Gastrocnemius medialis (tissue), 4 donors: Measurements from ENCODE around the gene ZMYM4. TPM values are rescaled to one million over a fixed set of nuclear protein-coding genes. Genes with fewer than 3 reads are reported as not detected.

Source experiments
- ATAC-seq, 2 donors: fragments of 150-250 bp; one replicate each; pipeline ENCODE4 v1.9.1; 2016
- DNase-seq, 2 donors: peaks; one replicate each; pipeline ENCODE4 v3.0.0-alpha.2; 2019
- H3K27ac ChIP-seq, 4 donors: fragments of 200-600 bp; sonication (generic); 1 replicate in 1 of 4; 2 replicates in 3 of 4; pipeline ENCODE4 v1.5.1; 2016 to 2018; ENCODE audit warnings: mild to moderate bottlenecking in 2 of 4, moderate library complexity in 1 of 4
- H3K27me3 ChIP-seq, 3 donors: fragments of 200-600 bp; sonication (generic) in 2 of 3; 1 replicate in 1 of 3; 2 replicates in 2 of 3; pipeline versions ENCODE4 v1.5.1 to v1.6.0; 2016 to 2019; ENCODE audit warnings: mild to moderate bottlenecking in 1 of 3, moderate library complexity in 1 of 3
- H3K36me3 ChIP-seq, 2 donors: fragments of 200-600 bp; sonication (generic) in 1 of 2; one replicate each; pipeline ENCODE4 v1.5.1; 2017 to 2018
- H3K4me1 ChIP-seq, 2 donors: fragments of 200-600 bp; sonication (generic) in 1 of 2; one replicate each; pipeline ENCODE4 v1.5.1; 2016 to 2017; ENCODE audit warnings: mild to moderate bottlenecking in 2 of 2
- H3K4me3 ChIP-seq, 4 donors: fragments of 200-600 bp; sonication (generic) in 3 of 4; 1 replicate in 1 of 4; 2 replicates in 3 of 4; pipeline ENCODE4 v1.5.1; 2016 to 2019; ENCODE audit warnings: mild to moderate bottlenecking in 2 of 4
- H3K9me3 ChIP-seq, 3 donors: fragments of 200-600 bp; sonication (generic) in 2 of 3; 1 replicate in 1 of 3; 2 replicates in 2 of 3; pipeline ENCODE4 v1.5.1; 2016 to 2019
- POLR2A ChIP-seq, 2 donors: fragments of 450-650 bp; IDR thresholded peaks; one replicate each; pipeline ENCODE4 v1.6.1; 2017; ENCODE audit warnings: antibody characterized with exemption in 2 of 2, mild to moderate bottlenecking in 2 of 2, moderate library complexity in 2 of 2
- in situ Hi-C, 4 donors: fragments of 200-750 bp; cut with MboI; loops; one replicate each; pipeline versions ENCODE4 v1.15.0 to v1.8.0; 2017; ENCODE audit warnings: low sequenced_read_pairs in 4 of 4
- intact Hi-C: fragments of 100-400 bp; cut with DNase I; formaldehyde crosslinking; loops from one replicate; pipeline ENCODE4 v1.15.1; 2023; ENCODE audit warnings: low total_unique reads
- total RNA-seq, 4 donors: library from RNA; depleted of rRNA; stranded (reverse); fragments of >200 nt; gene quantifications; one replicate each; pipeline versions ENCODE4 v1.1.0 to v1.2.3, GENCODE V29; 2016
- TF ChIP-seq, protein P1 (sequence below), 5 experiments: fragments of 450-650 bp in 3 of 5; fragments of 200-600 bp in 2 of 5; sonication (generic) in 2 of 5; IDR thresholded peaks in 4 of 5; conservative IDR thresholded peaks in 1 of 5; 1 replicate in 4 of 5; 2 replicates in 1 of 5; pipeline ENCODE4 v1.5.1; 2016 to 2019; ENCODE audit warnings: antibody characterized with exemption in 5 of 5, mild to moderate bottlenecking in 3 of 5, moderate library complexity in 3 of 5

The ZMYM4 gene
- total RNA-seq, 4 donors from 2014 or later = 11.1 to 25.3 (median 13.7) TPM

DNA sequence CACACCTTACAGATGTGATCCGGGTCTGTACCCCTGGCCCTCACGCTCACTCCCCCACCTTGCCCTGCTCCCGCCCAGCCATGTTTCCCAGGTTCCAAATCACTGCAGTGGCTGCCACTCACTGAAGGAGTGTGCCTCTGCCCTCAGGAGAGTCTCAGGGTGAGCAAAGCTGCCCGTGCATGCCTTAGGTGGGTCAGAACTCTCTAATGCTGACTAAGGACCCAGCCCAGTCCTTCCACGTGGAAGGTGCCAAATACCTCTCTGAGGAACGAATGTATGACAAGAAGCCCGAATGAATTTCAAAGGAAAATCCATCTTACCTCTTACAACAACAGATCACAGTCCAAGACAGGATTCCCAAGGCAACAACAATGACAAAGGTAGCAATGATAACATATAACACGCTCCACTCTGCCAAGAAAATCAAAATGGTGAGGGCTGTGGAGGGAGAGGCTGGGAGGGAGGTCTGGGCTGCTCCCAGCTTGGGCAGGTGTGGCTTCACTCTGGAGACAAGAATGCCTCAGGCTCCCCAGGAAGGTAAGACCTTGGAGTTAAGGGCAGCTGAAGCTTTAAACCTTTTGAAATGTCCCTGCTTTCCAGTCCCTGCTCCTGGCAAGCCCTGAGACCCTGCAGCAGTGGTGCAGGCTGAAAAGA lies 173.5 kb downstream of the ZMYM4 start:
- in situ Hi-C loops (no loop called here), intact Hi-C loops (no loop called here)
- Histone ChIP-seq H3K27ac (no peak overlapping the region), H3K4me3 (no peak overlapping the region), H3K36me3 (peaks cover 0 to 87% of the 10 kb centered on the region in 2 donors), H3K4me1 (no peaks in the 10 kb centered on the region), H3K27me3 (no peaks in the 10 kb centered on the region), H3K9me3 (no peaks in the 10 kb centered on the region)
- no peak for TF ChIP-seq POLR2A (IDR thresholded peaks at IDR 0.05)
- TF ChIP-seq, protein P1, sequence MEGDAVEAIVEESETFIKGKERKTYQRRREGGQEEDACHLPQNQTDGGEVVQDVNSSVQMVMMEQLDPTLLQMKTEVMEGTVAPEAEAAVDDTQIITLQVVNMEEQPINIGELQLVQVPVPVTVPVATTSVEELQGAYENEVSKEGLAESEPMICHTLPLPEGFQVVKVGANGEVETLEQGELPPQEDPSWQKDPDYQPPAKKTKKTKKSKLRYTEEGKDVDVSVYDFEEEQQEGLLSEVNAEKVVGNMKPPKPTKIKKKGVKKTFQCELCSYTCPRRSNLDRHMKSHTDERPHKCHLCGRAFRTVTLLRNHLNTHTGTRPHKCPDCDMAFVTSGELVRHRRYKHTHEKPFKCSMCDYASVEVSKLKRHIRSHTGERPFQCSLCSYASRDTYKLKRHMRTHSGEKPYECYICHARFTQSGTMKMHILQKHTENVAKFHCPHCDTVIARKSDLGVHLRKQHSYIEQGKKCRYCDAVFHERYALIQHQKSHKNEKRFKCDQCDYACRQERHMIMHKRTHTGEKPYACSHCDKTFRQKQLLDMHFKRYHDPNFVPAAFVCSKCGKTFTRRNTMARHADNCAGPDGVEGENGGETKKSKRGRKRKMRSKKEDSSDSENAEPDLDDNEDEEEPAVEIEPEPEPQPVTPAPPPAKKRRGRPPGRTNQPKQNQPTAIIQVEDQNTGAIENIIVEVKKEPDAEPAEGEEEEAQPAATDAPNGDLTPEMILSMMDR (IDR thresholded peaks at IDR 0.05 in 4 of 5, conservative IDR thresholded peaks at IDR 0.05 in 1 of 5) = no peak
- no peak for ATAC-seq
- DNase-seq = no peak

DNA sequence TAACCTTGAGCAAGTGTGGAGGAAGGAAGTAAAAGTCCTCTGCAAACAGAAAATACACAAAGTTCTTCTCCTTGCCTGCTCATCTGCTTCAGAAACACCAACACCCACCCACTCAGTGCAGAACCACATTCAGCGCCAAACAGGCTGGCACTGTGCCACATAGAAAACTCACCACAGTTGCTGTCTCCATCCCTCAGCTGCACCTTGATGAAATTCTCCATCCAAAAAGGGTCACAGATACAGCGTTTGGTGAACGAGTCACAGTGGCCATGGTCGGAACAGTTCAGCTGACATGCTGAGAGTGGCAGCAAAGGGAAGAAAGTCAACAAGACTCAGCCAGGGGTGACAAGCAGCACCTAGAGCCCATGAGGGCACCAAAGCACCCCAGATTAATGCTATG lies 174.2 kb downstream of the ZMYM4 start:
- no peak for TF ChIP-seq POLR2A (IDR thresholded peaks at IDR 0.05)
- TF ChIP-seq, protein P1 (IDR thresholded peaks at IDR 0.05 in 4 of 5, conservative IDR thresholded peaks at IDR 0.05 in 1 of 5) = no peak
- H3K27me3 ChIP-seq = no peaks in the 10 kb centered on the region
- no peak overlapping the region for H3K27ac ChIP-seq
- in situ Hi-C loops = no loop called here
- H3K9me3 ChIP-seq = no peaks in the 10 kb centered on the region
- intact Hi-C loops = no loop called here
- no peak for DNase-seq
- ATAC-seq = no peak
- peaks cover 0 to 87% of the 10 kb centered on the region in 2 donors for H3K36me3 ChIP-seq
- no peaks in the 10 kb centered on the region for H3K4me1 ChIP-seq
- H3K4me3 ChIP-seq = no peak overlapping the region

DNA sequence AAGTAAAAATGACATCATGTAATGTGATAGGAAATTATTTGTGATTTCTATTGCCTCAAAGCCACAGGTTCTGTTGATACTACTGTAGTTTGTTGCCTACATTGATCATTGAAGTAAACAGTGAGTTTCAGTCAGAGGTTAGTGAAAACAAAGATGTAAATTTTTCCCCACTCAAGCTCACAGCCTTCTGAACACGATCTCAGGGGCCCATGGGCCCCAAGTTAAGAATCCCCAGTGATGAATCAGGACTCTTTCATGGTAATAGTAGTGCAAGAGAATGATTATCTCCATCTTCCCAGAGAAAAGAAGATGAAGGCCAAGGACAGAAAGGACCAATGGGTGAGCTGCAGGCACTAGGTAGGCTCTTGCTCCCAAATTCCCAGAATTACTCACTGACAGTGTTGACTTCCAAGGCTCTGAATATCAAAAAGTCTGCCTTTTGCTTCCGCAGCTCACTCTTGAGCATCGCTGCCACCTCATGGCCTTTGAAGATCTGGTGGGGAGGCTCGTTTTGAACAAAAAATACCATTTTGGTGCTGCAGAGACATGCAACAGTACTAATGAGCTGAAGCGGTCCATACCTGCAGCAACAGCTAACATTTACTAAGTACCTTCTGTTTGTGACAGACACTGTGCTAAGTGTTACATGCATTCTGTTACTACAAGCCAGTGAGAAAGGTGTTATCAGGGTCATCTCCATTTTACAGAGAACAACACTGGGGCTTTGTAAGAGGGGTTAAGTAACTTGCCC lies 175.4 kb downstream of the ZMYM4 start:
- H3K9me3 ChIP-seq = no peaks in the 10 kb centered on the region
- no peaks in the 10 kb centered on the region for H3K4me1 ChIP-seq
- TF ChIP-seq POLR2A (IDR thresholded peaks at IDR 0.05) = no peak
- TF ChIP-seq, protein P1 (IDR thresholded peaks at IDR 0.05 in 4 of 5, conservative IDR thresholded peaks at IDR 0.05 in 1 of 5) = no peak
- no peak overlapping the region for H3K4me3 ChIP-seq
- in situ Hi-C loops = no loop called here
- ATAC-seq (no peak), DNase-seq (no peak)
- H3K27me3 ChIP-seq = no peaks in the 10 kb centered on the region
- H3K36me3 ChIP-seq = peaks cover 0 to 94% of the 10 kb centered on the region in 2 donors
- H3K27ac ChIP-seq = no peak overlapping the region
- intact Hi-C loops = no loop called here

DNA sequence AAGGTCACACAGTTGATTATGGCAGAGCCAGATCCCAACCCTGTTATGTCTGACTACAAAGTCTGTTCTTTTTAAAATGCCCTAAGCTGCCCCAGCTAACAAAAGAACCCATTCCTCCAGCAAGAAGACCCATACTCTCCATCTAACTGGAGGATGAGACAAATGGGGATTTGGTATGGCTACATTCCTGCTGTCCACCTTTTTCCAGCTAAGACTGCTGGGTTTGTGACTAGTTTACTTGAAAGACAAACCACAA lies 175.9 kb downstream of the ZMYM4 start:
- H3K36me3 ChIP-seq = peaks cover 3 to 94% of the 10 kb centered on the region in 2 donors

More for the DNA sequence above, 175.9 kb downstream of the ZMYM4 start:
- Histone ChIP-seq H3K4me3 (no peak overlapping the region), H3K27ac (no peak overlapping the region), H3K4me1 (no peaks in the 10 kb centered on the region), H3K9me3 (no peaks in the 10 kb centered on the region), H3K27me3 (no peaks in the 10 kb centered on the region)
- ATAC-seq = no peak
- intact Hi-C loops (no loop called here), in situ Hi-C loops (no loop called here)
- TF ChIP-seq, protein P1 (IDR thresholded peaks at IDR 0.05 in 4 of 5, conservative IDR thresholded peaks at IDR 0.05 in 1 of 5) = no peak
- TF ChIP-seq POLR2A (IDR thresholded peaks at IDR 0.05) = no peak
- DNase-seq = no peak
